ENCODE data around the gene ABCB8. TPM values are rescaled to one million over a fixed set of nuclear protein-coding genes. Genes with fewer than 3 reads are reported as not detected.
"Not testable (repeated sequence)": the region's sequence is repeated elsewhere in the genome, so short reads cannot be mapped to it uniquely, and the experiment has no call there.

The ABCB8 gene
- total RNA-seq, 5 donors from 2014 or later (not counting 1 experiment from before 2014, with no cell fraction given): 72.4 to 83.0 (median 74.8) TPM

DNA sequence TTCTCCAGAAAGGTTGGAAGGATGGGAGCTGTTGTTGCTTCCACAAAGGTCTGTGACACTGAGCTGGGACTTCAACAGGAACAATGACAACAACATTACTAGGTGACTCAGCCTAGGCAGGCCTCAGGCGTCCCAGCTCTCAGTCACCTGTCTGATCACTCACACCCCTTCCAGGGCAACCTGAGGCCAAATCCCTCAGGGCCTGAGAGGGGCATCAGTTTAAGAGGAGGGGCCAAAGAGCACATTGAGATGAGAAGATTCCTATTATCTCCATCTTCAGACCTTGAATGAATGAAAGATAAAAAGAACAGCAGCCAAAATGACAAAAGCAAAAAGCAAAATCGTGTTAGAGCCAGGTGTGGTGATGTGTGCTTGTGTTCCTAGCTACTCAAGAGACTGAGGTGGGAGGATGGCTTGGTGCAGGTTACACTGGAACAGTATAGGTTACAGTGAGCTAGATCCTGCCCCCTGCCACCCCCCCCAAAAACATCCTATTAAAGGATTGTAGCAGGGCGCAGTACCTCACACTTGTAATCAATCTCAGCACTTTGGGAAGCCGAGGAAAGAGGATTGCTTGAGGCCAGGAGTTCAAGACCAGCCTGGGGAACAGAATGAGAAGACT lies 3.7 kb upstream of the ABCB8 start, which contains the start of gene ATG9B:
Gene ATG9B (minus strand): TSS at position 60 of the 622 bp plus-strand sequence. CDS start 71 bp downstream, outside the sequence.
- H3K4me3 Mint-ChIP-seq: no peak within 1 kb of the TSS
- POLR2A ChIA-PET: no interaction called here
- no peak within 1 kb of the TSS for H3K27ac ChIP-seq (ENCODE audit: low read length)
- H3K9me3 ChIP-seq: no peaks in the 10 kb centered on the region
- H3K27ac Mint-ChIP-seq: no peak within 1 kb of the TSS
- WGBS (ENCODE audit: insufficient coverage): 74% methylated on average over 3 of the region's 4 CpGs
- peaks cover 5 to 33% of the 10 kb centered on the region in 2 experiments for H3K27me3 ChIP-seq (replicated peaks in 1 of 2; ENCODE audit: control insufficient read depth in 2 of 2, extremely low read depth in 1 of 2, insufficient read depth in 2 of 2, low read length in 1 of 2)
- no peaks in the 10 kb centered on the region for H3K36me3 ChIP-seq (ENCODE audit: control insufficient read depth in 2 of 2, extremely low read depth in 1 of 2, insufficient read depth in 1 of 2, low read length in 1 of 2)
- H3K36me3 Mint-ChIP-seq: peaks cover 2% of the 10 kb centered on the region
- H3K4me3 ChIP-seq (ENCODE audit: control insufficient read depth in 1 of 2, extremely low read depth in 1 of 2, low read length in 1 of 2): no peak within 1 kb of the TSS
- CTCF ChIA-PET: interaction anchor here (0.6 kb wide), 4 partner anchors 9 to 1317 kb away, joined by 3 to 5 read pairs (median 4); no protein-coding TSS in a partner anchor
- H3K4me1 Mint-ChIP-seq: peaks cover 19 to 27% (median 26%) of the 10 kb centered on the region in 3 donors
- no peaks in the 10 kb centered on the region for H3K9me3 Mint-ChIP-seq
- ATAC-seq (replicated peaks in 1 of 4): no peak
- H3K4me1 ChIP-seq (ENCODE audit: control insufficient read depth in 1 of 2, extremely low read depth in 1 of 2, insufficient read depth in 2 of 2, low read length in 2 of 2): peaks cover 9 to 21% of the 10 kb centered on the region in 2 experiments
- H3K27me3 Mint-ChIP-seq: peaks cover 0 to 6% of the 10 kb centered on the region in 2 donors
- DNase-seq: no peak

DNA sequence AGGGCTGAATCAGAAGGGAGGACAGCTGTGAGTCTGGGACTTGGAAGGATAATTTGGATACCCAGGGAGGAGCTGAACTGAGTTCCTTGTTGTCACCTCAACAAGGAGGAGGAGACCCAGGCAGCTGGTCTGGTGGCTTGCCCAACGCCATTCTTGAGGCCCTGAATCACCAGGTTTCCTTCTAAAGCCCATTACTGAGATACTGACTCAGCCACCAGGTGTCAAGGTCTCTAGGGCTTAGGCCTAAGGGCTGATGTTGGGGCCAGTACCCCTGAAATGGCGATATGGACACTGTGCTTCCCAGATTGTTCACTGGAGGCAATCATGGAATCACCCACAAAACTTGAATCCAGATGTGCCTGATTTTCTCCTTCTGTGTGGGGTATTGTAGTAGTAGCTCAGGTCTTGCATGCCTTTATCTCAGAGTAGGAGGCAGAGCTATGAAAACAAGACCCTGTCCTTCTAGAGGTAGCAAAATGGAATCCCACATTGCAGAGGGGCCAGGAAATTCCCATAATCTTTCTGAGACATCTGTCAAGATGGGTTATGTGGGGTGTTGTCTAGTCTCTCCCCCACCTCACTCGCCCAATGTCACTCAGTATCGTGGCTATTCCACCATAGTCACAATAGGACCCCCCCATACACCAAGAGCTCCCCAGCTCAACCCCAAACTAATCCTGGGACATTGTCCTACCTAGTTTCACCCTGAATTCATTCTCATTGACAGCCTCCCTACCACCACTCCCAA lies 2.2 kb upstream of the ABCB8 start:
- H3K36me3 ChIP-seq (ENCODE audit: control insufficient read depth in 2 of 2, extremely low read depth in 1 of 2, insufficient read depth in 1 of 2, low read length in 1 of 2): peaks cover 0 to under 1% of the 10 kb centered on the region in 2 donors
- no peak overlapping the region for H3K4me3 ChIP-seq (ENCODE audit: control insufficient read depth in 1 of 2, extremely low read depth in 1 of 2, low read length in 1 of 2)
- ChIA-PET CTCF (interaction anchor here in 1 of 2 donors (1.3 kb wide), 1 partner anchor 9 kb away, joined by 4 read pairs; no protein-coding TSS in a partner anchor), POLR2A (interaction anchor here in 1 of 2 donors (1.0 kb wide), 1 partner anchor 12 kb away, joined by 10 read pairs; no protein-coding TSS in a partner anchor)
- peaks cover 9 to 23% of the 10 kb centered on the region in 2 experiments for H3K4me1 ChIP-seq (ENCODE audit: control insufficient read depth in 1 of 2, extremely low read depth in 1 of 2, insufficient read depth in 2 of 2, low read length in 2 of 2)
- H3K9me3 Mint-ChIP-seq: no peaks in the 10 kb centered on the region
- H3K4me1 Mint-ChIP-seq: peaks cover 21 to 30% (median 29%) of the 10 kb centered on the region in 3 donors
- peaks cover 5% of the 10 kb centered on the region for H3K36me3 Mint-ChIP-seq
- 69% methylated on average over 2 of the region's 4 CpGs for WGBS (ENCODE audit: insufficient coverage)
- H3K27me3 ChIP-seq (replicated peaks in 1 of 2; ENCODE audit: control insufficient read depth in 2 of 2, extremely low read depth in 1 of 2, insufficient read depth in 2 of 2, low read length in 1 of 2): peaks cover 0 to 20% of the 10 kb centered on the region in 2 experiments
- H3K9me3 ChIP-seq: no peaks in the 10 kb centered on the region
- H3K27ac ChIP-seq (ENCODE audit: low read length): no peak overlapping the region
- DNase-seq (no peak), ATAC-seq (replicated peaks in 1 of 4) (no peak)
- peaks cover 0 to 3% of the 10 kb centered on the region in 2 donors for H3K27me3 Mint-ChIP-seq
- no peak overlapping the region for H3K4me3 Mint-ChIP-seq
- peak overlapping the region; percentile 17 to 45 for H3K27ac Mint-ChIP-seq

DNA sequence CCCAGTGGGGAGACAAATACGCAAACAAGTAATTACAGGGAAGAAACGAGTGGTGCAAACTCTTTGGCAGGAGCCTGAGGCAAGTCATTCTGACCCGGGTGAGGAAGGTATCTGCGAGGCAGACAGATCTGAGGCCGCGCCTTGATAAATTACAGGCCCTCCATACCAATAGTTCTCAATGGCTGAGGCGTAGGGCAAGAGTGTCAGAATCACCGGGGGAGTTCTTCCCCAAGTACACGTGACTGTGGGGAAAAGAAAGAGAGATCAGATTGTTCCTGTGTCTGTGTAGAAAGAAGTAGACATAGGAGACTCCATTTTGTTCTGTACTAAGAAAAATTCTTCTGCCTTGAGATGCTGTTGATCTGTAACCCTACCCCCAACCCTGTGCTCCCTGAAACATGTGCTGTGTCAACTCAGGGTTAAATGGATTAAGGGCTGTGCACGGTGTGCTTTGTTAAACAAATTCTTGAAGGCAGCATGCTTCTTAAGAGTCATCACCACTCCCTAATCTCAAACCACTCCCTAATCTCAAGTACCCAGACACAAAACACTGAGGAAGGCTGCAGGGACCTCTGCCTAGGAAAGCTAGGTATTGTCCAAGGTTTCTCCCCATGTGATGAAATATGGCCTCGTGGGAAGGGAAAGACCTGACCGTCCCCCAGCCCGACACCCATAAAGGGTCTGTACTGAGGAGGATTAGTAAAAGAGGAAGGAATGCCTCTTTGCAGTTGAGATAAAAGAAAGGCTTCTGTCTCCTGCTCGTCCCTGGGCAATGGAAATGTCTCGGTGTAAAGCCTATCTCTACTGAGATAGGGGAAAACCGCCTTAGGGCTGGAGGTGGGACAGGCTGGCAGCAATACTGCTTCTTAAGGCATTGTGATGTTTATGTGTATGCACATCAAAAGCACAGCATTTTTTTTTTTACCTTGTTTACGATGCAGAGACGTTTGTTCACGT lies 1.2 kb upstream of the ABCB8 start:
- H3K27me3 ChIP-seq (replicated peaks in 1 of 2; ENCODE audit: control insufficient read depth in 2 of 2, extremely low read depth in 1 of 2, insufficient read depth in 2 of 2, low read length in 1 of 2): peaks cover 0 to 15% of the 10 kb centered on the region in 2 experiments
- H3K36me3 Mint-ChIP-seq; H3K27me3 Mint-ChIP-seq; H3K36me3 ChIP-seq (ENCODE audit: control insufficient read depth in 2 of 2, extremely low read depth in 1 of 2, insufficient read depth in 1 of 2, low read length in 1 of 2); H3K9me3 Mint-ChIP-seq; H3K9me3 ChIP-seq; ATAC-seq (replicated peaks in 1 of 4): not testable (repeated sequence)
- ChIA-PET CTCF (interaction anchor here in 1 of 2 donors (1.0 to 1.5 kb wide), 3 partner anchors 9 to 16 kb away, joined by 4 to 19 read pairs (median 4); no protein-coding TSS in a partner anchor), POLR2A (interaction anchor here (0.8 to 1.5 kb wide), 3 partner anchors 13 to 41 kb away, joined by 3 to 11 read pairs (median 10); no protein-coding TSS in a partner anchor)
- H3K4me1 ChIP-seq (ENCODE audit: control insufficient read depth in 1 of 2, extremely low read depth in 1 of 2, insufficient read depth in 2 of 2, low read length in 2 of 2): peaks cover 9 to 23% of the 10 kb centered on the region in 2 experiments
- 60% methylated on average over 7 of the region's 19 CpGs for WGBS (ENCODE audit: insufficient coverage)
- Mint-ChIP-seq H3K27ac (peak overlapping the region; percentile 98), H3K4me1 (peaks cover 21 to 35% (median 35%) of the 10 kb centered on the region in 3 donors), H3K4me3 (peak overlapping the region; percentile 87 to 93 (median 91))
- H3K27ac ChIP-seq (ENCODE audit: low read length): peak overlapping the region; percentile 88
- H3K4me3 ChIP-seq (ENCODE audit: control insufficient read depth in 1 of 2, extremely low read depth in 1 of 2, low read length in 1 of 2): peak overlapping the region in 1 of 2 donors; percentile 95
- peak in 1 of 35 experiments; percentile 26 for DNase-seq

DNA sequence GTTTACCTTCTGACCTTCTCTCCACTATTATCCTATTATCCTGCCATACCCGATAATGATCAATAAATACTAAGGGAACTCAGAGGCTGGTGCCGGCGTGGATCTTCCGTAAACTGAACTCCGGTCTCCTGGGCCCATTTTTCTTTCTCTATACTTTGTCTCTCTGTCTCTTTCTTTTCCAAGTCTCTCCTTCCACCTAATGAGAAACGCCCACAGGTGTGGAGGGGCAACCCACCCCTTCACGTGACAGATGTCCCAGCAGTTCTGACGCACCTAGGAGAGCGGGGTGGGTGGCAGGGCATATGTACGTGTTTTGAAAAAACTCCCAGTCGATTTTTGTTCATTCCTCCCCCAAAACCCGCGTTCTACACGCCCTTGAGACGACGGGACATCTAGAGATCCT lies 521 bp upstream of the ABCB8 start:
- ChIA-PET POLR2A (interaction anchor here (0.8 to 1.5 kb wide), 9 partner anchors 9 to 524 kb away, joined by 3 to 11 read pairs (median 4); no protein-coding TSS in a partner anchor), CTCF (interaction anchor here in 1 of 2 donors (1.0 to 1.5 kb wide), 11 partner anchors 10 to 217 kb away, joined by 3 to 19 read pairs (median 4); partner anchors contain the start of genes ABCF2 and FASTK)
- peaks cover 0 to 15% of the 10 kb centered on the region in 2 experiments for H3K27me3 ChIP-seq (replicated peaks in 1 of 2; ENCODE audit: control insufficient read depth in 2 of 2, extremely low read depth in 1 of 2, insufficient read depth in 2 of 2, low read length in 1 of 2)
- ATAC-seq (replicated peaks in 1 of 4): peak in 2 of 4 experiments; percentile 2 to 7
- not testable (repeated sequence) for H3K36me3 ChIP-seq (ENCODE audit: control insufficient read depth in 2 of 2, extremely low read depth in 1 of 2, insufficient read depth in 1 of 2, low read length in 1 of 2); H3K27me3 Mint-ChIP-seq; H3K9me3 ChIP-seq; H3K9me3 Mint-ChIP-seq; H3K36me3 Mint-ChIP-seq; DNase-seq
- peaks cover 21 to 38% (median 36%) of the 10 kb centered on the region in 3 donors for H3K4me1 Mint-ChIP-seq
- peak overlapping the region; percentile 88 for H3K27ac ChIP-seq (ENCODE audit: low read length)
- H3K4me3 ChIP-seq (ENCODE audit: control insufficient read depth in 1 of 2, extremely low read depth in 1 of 2, low read length in 1 of 2): peak overlapping the region; percentile 61 to 95
- 7% methylated on average over 3 of the region's 16 CpGs for WGBS (ENCODE audit: insufficient coverage)
- peak overlapping the region; percentile 87 to 93 (median 91) for H3K4me3 Mint-ChIP-seq
- H3K4me1 ChIP-seq (ENCODE audit: control insufficient read depth in 1 of 2, extremely low read depth in 1 of 2, insufficient read depth in 2 of 2, low read length in 2 of 2): peaks cover 9 to 23% of the 10 kb centered on the region in 2 experiments
- peak overlapping the region; percentile 98 for H3K27ac Mint-ChIP-seq

DNA sequence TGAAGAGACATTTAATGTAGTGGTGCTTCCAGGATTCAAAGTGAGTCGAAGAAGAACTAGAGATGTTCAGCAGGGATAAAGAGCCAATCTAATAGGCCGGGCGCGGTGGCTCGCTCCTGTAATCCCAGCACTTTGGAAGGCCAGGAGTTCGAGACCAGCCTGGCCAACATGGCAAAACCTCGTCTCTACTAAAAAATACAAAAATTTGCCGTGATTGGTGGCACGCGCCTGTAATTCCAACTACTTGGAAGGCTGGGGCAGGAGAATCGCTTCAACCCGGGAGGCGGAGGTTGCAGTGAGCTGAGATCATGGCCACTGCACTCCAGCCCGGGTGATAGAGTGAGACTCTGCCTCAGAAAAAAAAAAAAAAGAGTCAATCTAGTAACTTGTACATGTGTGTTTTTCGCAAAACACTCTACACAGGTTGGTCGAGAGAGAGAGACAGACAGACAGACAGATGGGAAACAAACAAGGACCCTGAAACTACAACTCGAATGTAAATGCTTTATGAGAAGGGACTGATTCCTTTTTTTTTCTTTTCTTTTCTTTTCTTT lies 775 bp downstream of the ABCB8 start:
- Mint-ChIP-seq H3K27ac (peak overlapping the region; percentile 98), H3K27me3 (no peaks in the 10 kb centered on the region), H3K4me1 (peaks cover 21 to 38% (median 36%) of the 10 kb centered on the region in 3 donors), H3K9me3 (no peaks in the 10 kb centered on the region), H3K36me3 (peaks cover 5% of the 10 kb centered on the region), H3K4me3 (peak overlapping the region; percentile 87 to 93 (median 91))
- no peak for ATAC-seq (replicated peaks in 1 of 4)
- Histone ChIP-seq H3K4me1 (ENCODE audit: control insufficient read depth in 1 of 2, extremely low read depth in 1 of 2, insufficient read depth in 2 of 2, low read length in 2 of 2) (peaks cover 9 to 23% of the 10 kb centered on the region in 2 experiments), H3K27me3 (replicated peaks in 1 of 2; ENCODE audit: control insufficient read depth in 2 of 2, extremely low read depth in 1 of 2, insufficient read depth in 2 of 2, low read length in 1 of 2) (peaks cover 0 to 4% of the 10 kb centered on the region in 2 experiments), H3K36me3 (ENCODE audit: control insufficient read depth in 2 of 2, extremely low read depth in 1 of 2, insufficient read depth in 1 of 2, low read length in 1 of 2) (peaks cover 11 to 15% of the 10 kb centered on the region in 2 donors), H3K27ac (ENCODE audit: low read length) (peak overlapping the region; percentile 88), H3K9me3 (no peaks in the 10 kb centered on the region), H3K4me3 (ENCODE audit: control insufficient read depth in 1 of 2, extremely low read depth in 1 of 2, low read length in 1 of 2) (peak overlapping the region; percentile 61 to 95)
- CTCF ChIA-PET: interaction anchor here (0.9 to 1.5 kb wide), 8 partner anchors 11 to 198 kb away, joined by 3 to 19 read pairs (median 4); partner anchors contain the start of gene ABCF2 (in 1 of the 2)
- POLR2A ChIA-PET: interaction anchor here (0.5 to 1.5 kb wide), 6 partner anchors 15 to 1315 kb away, joined by 3 to 11 read pairs (median 4); no protein-coding TSS in a partner anchor
- WGBS (ENCODE audit: insufficient coverage): 81% methylated on average over 13 of the region's 17 CpGs
- DNase-seq: no peak
